B cell (primary cell): ENCODE measurements around the gene SP7. TPM values are rescaled to one million over a fixed set of nuclear protein-coding genes. Genes with fewer than 3 reads are reported as not detected.

Experiments used
- ATAC-seq: fragments of 200-7000 bp; cut with Tn5 transposase; one replicate; pipeline ENCODE4 v1.10.0; 2021; ENCODE audit warnings: low read depth, mild to moderate bottlenecking, moderate number of reproducible peaks, moderate library complexity
- CTCF ChIA-PET: fragments of 350-600 bp; sonication (Branson Sonifier 250); formaldehyde crosslinking; loops from one replicate; lab custom pipeline; 2021; ENCODE audit warnings: antibody characterized with exemption, inconsistent platforms; lab: Charles Lee
- POLR2A ChIA-PET: fragments of 350-600 bp; sonication (Branson Sonifier 250); formaldehyde crosslinking; loops from one replicate; lab custom pipeline; 2021; ENCODE audit warnings: antibody characterized with exemption; lab: Charles Lee
- DNase-seq: peaks from one replicate; pipeline ENCODE4 v3.0.0; 2013
- H2AFZ ChIP-seq: 2 replicates; pipeline ENCODE4 v1.6.1; 2012; ENCODE audit warnings: mild to moderate bottlenecking, low read depth, low read length; ENCODE audit not compliant: insufficient read depth, poor library complexity, severe bottlenecking
- H3K27ac ChIP-seq, 2 donors: 1 replicate in 1 of 2; 2 replicates in 1 of 2; pipeline ENCODE4 v1.5.1; 2012 to 2013; ENCODE audit warnings: low read length in 2 of 2, mild to moderate bottlenecking in 2 of 2, moderate library complexity in 1 of 2
- H3K27me3 ChIP-seq, 4 experiments: fragments of 200-600 bp in 1 of 4; sonication (generic) in 1 of 4; replicated peaks in 1 of 4; 1 replicate in 2 of 4; 2 replicates in 2 of 4; pipeline versions ENCODE4 v1.6.1 to v1.7.0; 2013 to 2016; ENCODE audit warnings: low read length in 3 of 4, mild to moderate bottlenecking in 2 of 4, mixed read lengths in 1 of 4, moderate library complexity in 1 of 4; ENCODE audit not compliant: insufficient read depth in 4 of 4, control insufficient read depth in 3 of 4; ENCODE audit errors: control extremely low read depth in 1 of 4
- H3K36me3 ChIP-seq, 2 experiments: replicated peaks in 1 of 2; 1 replicate in 1 of 2; 2 replicates in 1 of 2; pipeline versions ENCODE4 v1.6.1 to v1.7.1; 2013; ENCODE audit warnings: low read length in 1 of 2; ENCODE audit not compliant: insufficient read depth in 2 of 2, control insufficient read depth in 1 of 2; ENCODE audit errors: control extremely low read depth in 1 of 2, extremely low read depth in 1 of 2
- H3K4me1 ChIP-seq, 2 donors: fragments of 200-600 bp in 1 of 2; sonication (generic) in 1 of 2; 1 replicate in 1 of 2; 2 replicates in 1 of 2; pipeline versions ENCODE4 v1.5.1 to v1.6.1; 2013 to 2017; ENCODE audit warnings: low read length in 2 of 2; ENCODE audit not compliant: control insufficient read depth in 2 of 2, insufficient read depth in 2 of 2
- H3K4me2 ChIP-seq: replicated peaks from 2 replicates; pipeline ENCODE3; 2012; ENCODE audit warnings: mild to moderate bottlenecking, low read depth, low read length; ENCODE audit not compliant: poor library complexity, severe bottlenecking
- H3K4me3 ChIP-seq, 5 experiments: fragments of 200-600 bp in 1 of 5; sonication (generic) in 1 of 5; 1 replicate in 3 of 5; 2 replicates in 2 of 5; pipeline versions ENCODE4 v1.5.1 to v1.7.0; 2011 to 2016; ENCODE audit warnings: low read length in 4 of 5, mild to moderate bottlenecking in 4 of 5, low read depth in 2 of 5, control low read depth in 1 of 5, moderate library complexity in 1 of 5; ENCODE audit not compliant: insufficient read depth in 1 of 5; ENCODE audit errors: control extremely low read depth in 1 of 5, extremely low read depth in 1 of 5
- H3K79me2 ChIP-seq: fragments of 200-600 bp; sonication (generic); one replicate; pipeline ENCODE4 v1.6.0; 2016; ENCODE audit warnings: low read length; ENCODE audit not compliant: control insufficient read depth, insufficient read depth
- H3K9ac ChIP-seq: fragments of 200-600 bp; sonication (generic); 2 replicates; pipeline ENCODE4 v1.6.1; 2017; ENCODE audit warnings: mild to moderate bottlenecking, low read length, moderate library complexity
- H3K9me3 ChIP-seq, 3 donors: one replicate each; pipeline versions ENCODE4 v1.6.1 to v1.7.1; 2013; ENCODE audit warnings: low read length in 2 of 3; ENCODE audit not compliant: control insufficient read depth in 2 of 3, insufficient read depth in 1 of 3; ENCODE audit errors: control extremely low read depth in 1 of 3
- H4K20me1 ChIP-seq: 2 replicates; pipeline ENCODE4 v1.6.0; 2012; ENCODE audit warnings: mild to moderate bottlenecking, low read length; ENCODE audit not compliant: insufficient read depth, control insufficient read depth, poor library complexity, severe bottlenecking
- H3K27ac Mint-ChIP-seq: one replicate; pipeline ENCODE4 v1.8.0; 2021; ENCODE audit warnings: mixed read lengths
- H3K27me3 Mint-ChIP-seq: one replicate; pipeline ENCODE4 v1.8.0; 2021; ENCODE audit warnings: mixed read lengths
- H3K4me1 Mint-ChIP-seq: one replicate; pipeline ENCODE4 v1.8.0; 2021; ENCODE audit warnings: mixed read lengths
- H3K4me3 Mint-ChIP-seq: one replicate; pipeline ENCODE4 v1.8.0; 2021; ENCODE audit warnings: mixed read lengths
- H3K9me3 Mint-ChIP-seq: one replicate; pipeline ENCODE4 v1.8.0; 2022; ENCODE audit warnings: mixed read lengths; ENCODE audit not compliant: insufficient read depth
- CTCF ChIP-seq: fragments of 200-600 bp; IDR thresholded peaks from one replicate; pipeline ENCODE4 v1.8.0; 2022; ENCODE audit warnings: antibody characterized with exemption, mild to moderate bottlenecking
- EZH2 ChIP-seq: IDR thresholded peaks from 2 replicates; pipeline ENCODE4 v1.6.1; 2012; ENCODE audit warnings: borderline replicate concordance, low read depth, mild to moderate bottlenecking, moderate library complexity, low read length; ENCODE audit not compliant: insufficient read depth, poor library complexity, severe bottlenecking
- WGBS: methylation state at CpG from one replicate; pipeline ENCODE4 v1.1.5; 2013; ENCODE audit warnings: missing lambda C conversion rate; ENCODE audit not compliant: insufficient coverage; 5-methylcytosine and 5-hydroxymethylcytosine counted together
- intact Hi-C: fragments of 100-400 bp; cut with micrococcal nuclease; formaldehyde crosslinking; loops from one replicate; pipeline ENCODE4 v1.10.0; 2022
- polyA plus RNA-seq: library from polyadenylated mRNA; depleted of rRNA; stranded (reverse); fragments of >200 nt; gene quantifications from 2 replicates; pipeline ENCODE4 v1.2.3, GENCODE V29; 2012
- total RNA-seq, 2 donors: library from RNA; stranded (reverse); fragments of 120-200 nt in 1 of 2; gene quantifications; 1 replicate in 1 of 2; 2 replicates in 1 of 2; pipeline versions ENCODE4 v1.2.3 to v1.2.4, GENCODE V29; 2013 to 2022

SP7 gene
- total and polyA plus RNA-seq, 2 donors (not counting 1 experiment from before 2014, with no cell fraction given), result 0.34 TPM; not detected in 1

DNA sequence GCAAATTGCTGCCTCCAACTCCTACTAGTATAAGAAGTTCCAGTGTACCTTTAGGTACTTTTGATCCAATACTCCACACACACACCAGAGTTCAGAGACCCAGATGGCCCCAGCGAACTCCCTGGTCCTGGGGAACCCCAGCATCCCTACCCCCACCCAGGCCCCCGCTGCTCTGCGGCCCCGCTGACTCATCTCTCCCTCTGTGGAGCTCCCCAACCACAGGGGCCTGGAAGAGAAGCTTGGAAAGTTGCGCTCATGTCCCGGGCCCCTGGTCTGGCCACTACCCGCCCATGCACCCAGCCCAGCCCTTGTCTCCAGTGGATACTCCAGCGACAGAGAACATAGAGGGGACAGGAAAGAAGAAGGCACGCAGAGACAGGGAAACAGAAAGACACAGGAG is 4.2 kb upstream of the SP7 start:
- ChIA-PET POLR2A (no interaction called here), CTCF (interaction anchor here (0.8 to 1.0 kb wide), 2 partner anchors 11 to 13 kb away, joined by 3 to 7 read pairs; no protein-coding TSS in a partner anchor)
- no peak for DNase-seq

DNA sequence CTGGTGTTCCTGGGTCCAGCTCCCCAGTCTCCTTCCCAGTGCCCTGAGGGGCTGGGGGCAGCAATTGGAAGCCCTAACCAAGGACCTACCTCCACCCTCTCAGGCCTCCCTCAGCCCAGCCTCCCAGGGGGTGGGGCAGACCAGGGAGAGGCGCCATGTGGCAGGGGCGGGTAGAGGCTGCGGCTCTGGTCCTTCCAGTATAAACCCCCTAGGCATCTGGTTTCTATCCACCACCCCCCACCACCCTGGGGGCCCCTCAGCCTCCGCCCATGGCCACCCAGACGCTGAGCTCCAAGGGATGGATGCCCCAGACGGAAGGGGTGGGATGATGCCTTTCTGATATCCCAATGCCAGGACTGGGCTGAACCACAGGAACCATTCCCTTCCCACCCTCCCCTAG is 2.8 kb upstream of the SP7 start:
- no peak overlapping the region for H3K9ac ChIP-seq
- intact Hi-C loops, result no loop called here
- no peak overlapping the region for H3K27ac ChIP-seq
- ChIA-PET POLR2A (interaction anchor here (0.6 kb wide), 1 partner anchor 9 kb away, joined by 3 read pairs; no protein-coding TSS in a partner anchor), CTCF (interaction anchor here (1.1 kb wide), 1 partner anchor 13 kb away, joined by 3 read pairs; no protein-coding TSS in a partner anchor)
- H3K9me3 Mint-ChIP-seq, result no peaks in the 10 kb centered on the region
- 100% methylated on average over 1 of the region's 6 CpGs for WGBS
- no peak for TF ChIP-seq CTCF
- no peak for TF ChIP-seq EZH2
- H3K9me3 ChIP-seq, result peaks cover 0 to 4% (median 0%) of the 10 kb centered on the region in 3 donors
- H3K27me3 Mint-ChIP-seq, result peaks cover 47% of the 10 kb centered on the region
- no peaks in the 10 kb centered on the region for H3K79me2 ChIP-seq
- H3K4me2 ChIP-seq, result no peak overlapping the region
- H2AFZ ChIP-seq, result no peak overlapping the region
- no peak overlapping the region for H3K4me3 ChIP-seq
- peaks cover 10 to 13% of the 10 kb centered on the region in 2 donors for H3K4me1 ChIP-seq
- no peak for DNase-seq
- no peak overlapping the region for H3K4me3 Mint-ChIP-seq
- no peak overlapping the region for H3K27ac Mint-ChIP-seq
- H3K36me3 ChIP-seq, result no peaks in the 10 kb centered on the region
- H3K4me1 Mint-ChIP-seq, result peaks cover 16% of the 10 kb centered on the region
- no peak for ATAC-seq
- H4K20me1 ChIP-seq, result no peaks in the 10 kb centered on the region
- H3K27me3 ChIP-seq, result peaks cover 0 to 46% (median 23%) of the 10 kb centered on the region in 4 experiments

More for the DNA sequence above, 4.2 kb upstream of the SP7 start:
- no peak for TF ChIP-seq CTCF
- Mint-ChIP-seq H3K9me3 (no peaks in the 10 kb centered on the region), H3K4me3 (no peak overlapping the region), H3K27me3 (peaks cover 34% of the 10 kb centered on the region), H3K27ac (no peak overlapping the region), H3K4me1 (peaks cover 24% of the 10 kb centered on the region)
- Histone ChIP-seq H3K4me1 (peaks cover 19 to 21% of the 10 kb centered on the region in 2 donors), H3K4me2 (no peak overlapping the region), H3K36me3 (no peaks in the 10 kb centered on the region), H3K4me3 (no peak overlapping the region), H2AFZ (no peak overlapping the region), H3K27ac (no peak overlapping the region), H3K9me3 (peaks cover 0 to 4% (median 0%) of the 10 kb centered on the region in 3 donors), H3K27me3 (peaks cover 0 to 41% (median 21%) of the 10 kb centered on the region in 4 experiments), H4K20me1 (no peaks in the 10 kb centered on the region), H3K79me2 (no peaks in the 10 kb centered on the region), H3K9ac (no peak overlapping the region)
- intact Hi-C loops, result no loop called here
- 71% methylated on average over 5 of the region's 9 CpGs for WGBS
- ATAC-seq, result no peak
